HepG2 (cell line): Measurements from ENCODE around the gene MVP. TPM values are rescaled to one million over a fixed set of nuclear protein-coding genes. Genes with fewer than 3 reads are reported as not detected.
A peak's percentile ranks its signal among the peaks of the same experiment; 100 is the strongest.

Experiments
- ARID4A ChIP-seq: sonication (generic); formaldehyde crosslinking; IDR thresholded peaks from 2 replicates; pipeline ENCODE4 v1.5.0; 2020; ENCODE audit warnings: mild to moderate bottlenecking, missing genetic modification reagents, borderline replicate concordance
- ATAD3A ChIP-seq: sonication (generic); formaldehyde crosslinking; IDR thresholded peaks from 2 replicates; pipeline ENCODE4 v1.4.0; 2020; ENCODE audit warnings: missing genetic modification reagents
- GLMP ChIP-seq: sonication (generic); formaldehyde crosslinking; IDR thresholded peaks from 2 replicates; pipeline ENCODE4 v1.9.0; 2021; ENCODE audit warnings: missing genetic modification reagents, mild to moderate bottlenecking, borderline replicate concordance
- HNRNPK ChIP-seq: fragments of 200-400 bp; formaldehyde crosslinking; IDR thresholded peaks from 2 replicates; pipeline ENCODE4 v1.6.1; 2018; ENCODE audit warnings: low read length, low read depth, moderate library complexity, mild to moderate bottlenecking; ENCODE audit not compliant: poor library complexity, severe bottlenecking
- JUND ChIP-seq: sonication (generic); formaldehyde crosslinking; IDR thresholded peaks from 2 replicates; pipeline ENCODE4 v1.8.0; 2022; ENCODE audit warnings: mild to moderate bottlenecking, missing genetic modification reagents
- MAZ ChIP-seq, 2 experiments: sonication (generic) in 1 of 2; formaldehyde crosslinking in 1 of 2; IDR thresholded peaks; 2 replicates each; pipeline versions ENCODE4 v1.5.0 to v1.6.1; 2012 to 2020; ENCODE audit warnings: low read depth in 2 of 2, mild to moderate bottlenecking in 2 of 2, borderline replicate concordance in 1 of 2, improper control_type of control experiment in 1 of 2, low read length in 1 of 2, missing genetic modification reagents in 1 of 2, moderate library complexity in 1 of 2
- MTA3 ChIP-seq: sonication (generic); formaldehyde crosslinking; IDR thresholded peaks from 2 replicates; pipeline ENCODE4 v1.4.0; 2020; ENCODE audit warnings: missing genetic modification reagents
- MYC ChIP-seq: sonication (generic); formaldehyde crosslinking; IDR thresholded peaks from 2 replicates; pipeline ENCODE4 v1.9.0; 2021; ENCODE audit warnings: missing genetic modification reagents, borderline replicate concordance
- NR2C2 ChIP-seq: sonication (generic); formaldehyde crosslinking; IDR thresholded peaks from 2 replicates; pipeline ENCODE4 v1.4.0; 2020; ENCODE audit warnings: missing genetic modification reagents, mild to moderate bottlenecking, moderate library complexity, borderline replicate concordance
- PATZ1 ChIP-seq: sonication (generic); formaldehyde crosslinking; IDR thresholded peaks from 2 replicates; pipeline ENCODE4 v1.4.0; 2020; ENCODE audit warnings: missing genetic modification reagents
- POLR2AphosphoS5 ChIP-seq: IDR thresholded peaks from 2 replicates; pipeline ENCODE4 v1.6.1; 2012; ENCODE audit warnings: low read depth, low read length
- SIN3A ChIP-seq: IDR thresholded peaks from 2 replicates; pipeline ENCODE4 v1.6.1; 2011; ENCODE audit warnings: low read depth, mild to moderate bottlenecking, control low read depth, low read length, borderline replicate concordance
- SRSF4 ChIP-seq: fragments of 200-400 bp; formaldehyde crosslinking; IDR thresholded peaks from one replicate; pipeline ENCODE4 v1.6.1; 2018; ENCODE audit warnings: mild to moderate bottlenecking, low read depth, low read length, moderate library complexity; ENCODE audit not compliant: poor library complexity, severe bottlenecking
- THRA ChIP-seq: sonication (generic); formaldehyde crosslinking; IDR thresholded peaks from 2 replicates; pipeline ENCODE4 v1.4.0; 2020; ENCODE audit warnings: missing genetic modification reagents, borderline replicate concordance
- ZNF3 ChIP-seq: IDR thresholded peaks from 2 replicates; pipeline ENCODE4 v1.7.0; 2017; ENCODE audit warnings: inconsistent platforms
- ZNF354B ChIP-seq: sonication (generic); formaldehyde crosslinking; IDR thresholded peaks from 2 replicates; pipeline ENCODE4 v1.8.0; 2022; ENCODE audit warnings: mild to moderate bottlenecking, missing genetic modification reagents
- ZNF644 ChIP-seq: IDR thresholded peaks from 2 replicates; pipeline ENCODE4 v1.6.1; 2016; ENCODE audit warnings: low read depth
- ZNF746 ChIP-seq: sonication (generic); formaldehyde crosslinking; IDR thresholded peaks from 2 replicates; pipeline ENCODE4 v1.8.0; 2022; ENCODE audit warnings: mild to moderate bottlenecking, missing genetic modification reagents
- polyA plus RNA-seq, 8 experiments: library from polyadenylated mRNA; depleted of rRNA in 3 of 8; stranded (reverse) in 7 of 8; unstranded in 1 of 8; fragments of >200 nt; fragmentation: Illumina TruSeq in 4 of 8; extraction: Trizol in 4 of 8; gene quantifications; 2 replicates each; pipeline versions ENCODE4 v1.2.1 to v1.2.3, GENCODE V29; 2011 to 2016; ENCODE audit warnings: low read depth in 4 of 8, missing spikeins in 1 of 8, mixed read lengths in 1 of 8; ENCODE audit not compliant: insufficient read depth in 1 of 8
- total RNA-seq, 5 experiments: library from RNA; depleted of rRNA; stranded (reverse); fragments of >200 nt; fragmentation: Illumina TruSeq; extraction: Trizol; gene quantifications; 2 replicates each; pipeline ENCODE4 v1.2.3, GENCODE V29; 2016; ENCODE audit warnings: low read depth in 1 of 5

Gene MVP
- total and polyA plus RNA-seq, 2 of the 13 experiments (the other 11 are each of a cell fraction or from before 2014, with no cell fraction given), result 22.9 to 43.5 TPM

GRCh38 chr16:29806641-29807425, 13.4 kb upstream of the MVP start (continued):
- TF ChIP-seq THRA (CRISPR knock-in tag) (0 out of 2 replicates have a peak, but pooled peaks have one; percentile 9), MYC (CRISPR knock-in tag) (peak; percentile 83), JUND (CRISPR knock-in tag) (0 out of 2 replicates have a peak, but pooled peaks have one; percentile 21), ZNF3 (CRISPR knock-in tag) (no peak), SIN3A (peak; percentile 26; the same call in 1 of the 2 replicates), POLR2AphosphoS5 (peak; percentile 38; the same call in 1 of the 2 replicates), PATZ1 (CRISPR knock-in tag) (peak; percentile 95), NR2C2 (CRISPR knock-in tag) (0 out of 2 replicates have a peak, but pooled peaks have one; percentile 33), SRSF4 (no peak), ZNF644 (CRISPR knock-in tag) (no peak), ATAD3A (no peak), HNRNPK (peak; percentile 16), MAZ (IDR thresholded peaks at IDR 0.05; ENCODE audit: borderline replicate concordance, low read depth, low read length) (peak; percentile 35; the same call in 1 of the 2 replicates), MAZ (CRISPR knock-in tag; IDR thresholded peaks at IDR 0.05; ENCODE audit: low read depth) (peak; percentile 41; the same call in 1 of the 2 replicates), ZNF354B (no peak), ZNF746 (peak; percentile 82), MTA3 (CRISPR knock-in tag) (no peak), GLMP (CRISPR knock-in tag) (no peak), ARID4A (CRISPR knock-in tag) (no peak)
